GM19025 (cell line): ENCODE results near the gene RERE.
"Not testable (repeated sequence)": the region's sequence is repeated elsewhere in the genome, so short reads cannot be mapped to it uniquely, and the experiment has no call there.

Source experiments
- ATAC-seq: cut with Tn5 transposase; IDR thresholded peaks from one replicate; pipeline ENCODE4 v1.9.1; 2021; ENCODE audit warnings: mild to moderate bottlenecking, low read depth, moderate library complexity; ENCODE audit not compliant: unreplicated experiment

RERE gene

GRCh38 chr1:8844501-8845006, 27.1 kb upstream of the RERE start:
- ATAC-seq: no peak

GRCh38 chr1:8841395-8841794, 24.0 kb upstream of the RERE start:
- no peak for ATAC-seq

- no peak for ATAC-seq
Observed at GRCh38 chr1:8839990-8840389, 22.6 kb upstream of the RERE start.

- no peak for ATAC-seq
Observed at GRCh38 chr1:8835941-8836643, 18.7 kb upstream of the RERE start.

- ATAC-seq: no peak
Observed at GRCh38 chr1:8831340-8831739, 13.9 kb upstream of the RERE start.

- ATAC-seq: not testable (repeated sequence)
Observed at GRCh38 chr1:8830732-8831131, 13.3 kb upstream of the RERE start.

- ATAC-seq: no peak
Observed at GRCh38 chr1:8825985-8826481, 8.6 kb upstream of the RERE start.

- ATAC-seq: no peak
Observed at GRCh38 chr1:8823295-8823664, 5.8 kb upstream of the RERE start.

GRCh38 chr1:8822373-8823294, 5.2 kb upstream of the RERE start:
- no peak for ATAC-seq

GRCh38 chr1:8821084-8821483, 3.6 kb upstream of the RERE start:
- no peak for ATAC-seq

- not testable (repeated sequence) for ATAC-seq
Observed at GRCh38 chr1:8818789-8819188, 1.3 kb upstream of the RERE start.

GRCh38 chr1:8818325-8818775, 910 bp upstream of the RERE start:
- ATAC-seq: no peak

GRCh38 chr1:8816831-8817411, 519 bp downstream of the RERE start:
- peak; percentile 19 for ATAC-seq

GRCh38 chr1:8816264-8816663, 1.2 kb downstream of the RERE start:
- ATAC-seq: no peak

GRCh38 chr1:8815582-8816151, 1.8 kb downstream of the RERE start:
- ATAC-seq: no peak

- no peak for ATAC-seq
Observed at GRCh38 chr1:8814865-8815264, 2.6 kb downstream of the RERE start.

GRCh38 chr1:8813991-8814390, 3.4 kb downstream of the RERE start:
- no peak for ATAC-seq

GRCh38 chr1:8813016-8813763, 4.2 kb downstream of the RERE start:
- ATAC-seq: no peak

- ATAC-seq: no peak
Observed at GRCh38 chr1:8812081-8812480, 5.4 kb downstream of the RERE start.

- ATAC-seq: no peak
Observed at GRCh38 chr1:8810987-8811386, 6.5 kb downstream of the RERE start.
